Activated CD4-positive, alpha-beta memory T cell treated with anti-CD3 and anti-CD28 coated beads, Interleukin-2, amount 10 ng/mL, durations not matched to agents 7 days and 5 days (primary cell): Measurements from ENCODE around the gene NEK4. TPM values are rescaled to one million over a fixed set of nuclear protein-coding genes. Genes with fewer than 3 reads are reported as not detected.
"Not testable (repeated sequence)": the region's sequence is repeated elsewhere in the genome, so short reads cannot be mapped to it uniquely, and the experiment has no call there.

Experiments used
- CTCF ChIA-PET: fragments of 350-600 bp; sonication (Branson Sonifier 250); formaldehyde crosslinking; loops from one replicate; lab custom pipeline; 2021; ENCODE audit warnings: antibody characterized with exemption, inconsistent platforms; lab: Charles Lee
- POLR2A ChIA-PET: fragments of 350-600 bp; sonication (Branson Sonifier 250); formaldehyde crosslinking; loops from one replicate; lab custom pipeline; 2021; ENCODE audit warnings: antibody characterized with exemption; lab: Charles Lee
- DNase-seq: peaks from one replicate; pipeline ENCODE4 v3.0.0-alpha.2; 2020
- H3K27ac Mint-ChIP-seq: one replicate; pipeline ENCODE4 v1.8.0; 2021; ENCODE audit warnings: mild to moderate bottlenecking, mixed read lengths
- H3K27me3 Mint-ChIP-seq: one replicate; pipeline ENCODE4 v1.8.0; 2021; ENCODE audit warnings: mixed read lengths
- H3K36me3 Mint-ChIP-seq: one replicate; pipeline ENCODE4 v1.8.0; 2021; ENCODE audit warnings: low read depth, mixed read lengths
- H3K4me1 Mint-ChIP-seq: one replicate; pipeline ENCODE4 v1.8.0; 2021; ENCODE audit warnings: mixed read lengths
- H3K4me3 Mint-ChIP-seq: one replicate; pipeline ENCODE4 v1.8.0; 2021; ENCODE audit warnings: mild to moderate bottlenecking, mixed read lengths
- H3K9me3 Mint-ChIP-seq: one replicate; pipeline ENCODE4 v1.8.0; 2021; ENCODE audit warnings: mixed read lengths
- total RNA-seq, 2 experiments: library from RNA; stranded (reverse); gene quantifications; one replicate each; pipeline ENCODE4 v1.2.3, GENCODE V29; 2021

Gene NEK4
- total RNA-seq, 2 experiments from 2014 or later: 17.8 to 19.1 TPM

GRCh38 chr3:52679811-52680210 lies 90.9 kb downstream of the NEK4 start:
- no peak for DNase-seq
- ChIA-PET POLR2A (no interaction called here), CTCF (interaction anchor here (0.6 kb wide), 1 partner anchor 13 kb away, joined by 3 read pairs; no protein-coding TSS in a partner anchor)
- H3K36me3 Mint-ChIP-seq: peaks cover 64% of the 10 kb centered on the region
- no peak overlapping the region for H3K4me3 Mint-ChIP-seq
- H3K27me3 Mint-ChIP-seq: no peaks in the 10 kb centered on the region
- no peaks in the 10 kb centered on the region for H3K9me3 Mint-ChIP-seq
- peaks cover 59% of the 10 kb centered on the region for H3K4me1 Mint-ChIP-seq
- H3K27ac Mint-ChIP-seq: no peak overlapping the region

GRCh38 chr3:52679199-52679538 lies 91.6 kb downstream of the NEK4 start:
- POLR2A ChIA-PET: interaction anchor here (1.5 kb wide), 1 partner anchor 25 kb away, joined by 5 read pairs; no protein-coding TSS in a partner anchor
- no peak overlapping the region for H3K27ac Mint-ChIP-seq

GRCh38 chr3:52678265-52679198 lies 92.2 kb downstream of the NEK4 start:
- Mint-ChIP-seq H3K27ac (peak overlapping the region; percentile 38), H3K9me3 (no peaks in the 10 kb centered on the region), H3K4me1 (peaks cover 46% of the 10 kb centered on the region), H3K4me3 (no peak overlapping the region), H3K36me3 (peaks cover 63% of the 10 kb centered on the region), H3K27me3 (no peaks in the 10 kb centered on the region)
- ChIA-PET CTCF (interaction anchor here (0.5 to 1.0 kb wide), 2 partner anchors 27 to 251 kb away, joined by 3 read pairs; no protein-coding TSS in a partner anchor), POLR2A (interaction anchor here (0.9 to 1.5 kb wide), 5 partner anchors 9 to 141 kb away, joined by 3 to 5 read pairs (median 3); no protein-coding TSS in a partner anchor)
- DNase-seq: no peak

More at GRCh38 chr3:52679199-52679538, 91.6 kb downstream of the NEK4 start:
- Mint-ChIP-seq H3K27me3 (no peaks in the 10 kb centered on the region), H3K36me3 (peaks cover 62% of the 10 kb centered on the region), H3K4me3 (no peak overlapping the region), H3K4me1 (peaks cover 52% of the 10 kb centered on the region), H3K9me3 (no peaks in the 10 kb centered on the region)
- DNase-seq: no peak
- CTCF ChIA-PET: interaction anchor here (0.6 kb wide), 1 partner anchor 13 kb away, joined by 3 read pairs; no protein-coding TSS in a partner anchor

- H3K27me3 Mint-ChIP-seq, H3K4me3 Mint-ChIP-seq, POLR2A ChIA-PET, CTCF ChIA-PET, H3K9me3 Mint-ChIP-seq, H3K27ac Mint-ChIP-seq, DNase-seq: not testable (repeated sequence)
- H3K36me3 Mint-ChIP-seq: peaks cover 70% of the 10 kb centered on the region
- peaks cover 40% of the 10 kb centered on the region for H3K4me1 Mint-ChIP-seq
These were observed 94.5 kb downstream of the NEK4 start for GRCh38 chr3:52676201-52676600.

GRCh38 chr3:52671676-52672075 lies 99.1 kb downstream of the NEK4 start:
- H3K27me3 Mint-ChIP-seq: no peaks in the 10 kb centered on the region
- peak overlapping the region; percentile 86 for H3K27ac Mint-ChIP-seq
- DNase-seq: no peak
- peaks cover 31% of the 10 kb centered on the region for H3K4me1 Mint-ChIP-seq
- ChIA-PET CTCF (interaction anchor here (0.9 to 1.0 kb wide), 2 partner anchors 13 to 35 kb away, joined by 3 to 5 read pairs; no protein-coding TSS in a partner anchor), POLR2A (interaction anchor here (1.3 to 2.3 kb wide), 2 partner anchors 13 to 15 kb away, joined by 4 to 12 read pairs; partner anchors contain the start of gene PBRM1)
- H3K9me3 Mint-ChIP-seq: no peaks in the 10 kb centered on the region
- H3K4me3 Mint-ChIP-seq: no peak overlapping the region
- H3K36me3 Mint-ChIP-seq: peaks cover 64% of the 10 kb centered on the region

- H3K9me3 Mint-ChIP-seq: no peaks in the 10 kb centered on the region
- peaks cover 61% of the 10 kb centered on the region for H3K36me3 Mint-ChIP-seq
- peak overlapping the region; percentile 43 for H3K4me3 Mint-ChIP-seq
- H3K4me1 Mint-ChIP-seq: peaks cover 30% of the 10 kb centered on the region
- H3K27ac Mint-ChIP-seq: peak overlapping the region; percentile 86
- ChIA-PET CTCF (interaction anchor here (0.9 to 1.0 kb wide), 2 partner anchors 13 to 34 kb away, joined by 3 to 5 read pairs; no protein-coding TSS in a partner anchor), POLR2A (interaction anchor here (0.6 to 2.3 kb wide), 3 partner anchors 11 to 16 kb away, joined by 3 to 12 read pairs (median 4); partner anchors contain the start of gene PBRM1)
- DNase-seq: peak; percentile 71
- no peaks in the 10 kb centered on the region for H3K27me3 Mint-ChIP-seq
These were observed 99.9 kb downstream of the NEK4 start for GRCh38 chr3:52670621-52671521.

GRCh38 chr3:52663098-52663497 lies 107.6 kb downstream of the NEK4 start:
- Mint-ChIP-seq H3K9me3 (no peaks in the 10 kb centered on the region), H3K4me1 (no peaks in the 10 kb centered on the region), H3K36me3 (peaks cover 60% of the 10 kb centered on the region), H3K4me3 (no peak overlapping the region), H3K27me3 (no peaks in the 10 kb centered on the region), H3K27ac (no peak overlapping the region)
- POLR2A ChIA-PET: no interaction called here
- CTCF ChIA-PET: interaction anchor here (0.6 kb wide), 1 partner anchor 68 kb away, joined by 4 read pairs; no protein-coding TSS in a partner anchor
- no peak for DNase-seq

GRCh38 chr3:52660046-52660445 lies 110.7 kb downstream of the NEK4 start:
- no peaks in the 10 kb centered on the region for H3K27me3 Mint-ChIP-seq
- no peak for DNase-seq
- no peaks in the 10 kb centered on the region for H3K9me3 Mint-ChIP-seq
- ChIA-PET POLR2A (no interaction called here), CTCF (no interaction called here)
- H3K27ac Mint-ChIP-seq: no peak overlapping the region
- H3K4me3 Mint-ChIP-seq: no peak overlapping the region
- H3K4me1 Mint-ChIP-seq: peaks cover 1% of the 10 kb centered on the region
- peaks cover 62% of the 10 kb centered on the region for H3K36me3 Mint-ChIP-seq

Other genes starting within 250 kb of the NEK4 start
- 10 to 100 TPM; 26.2 to 28.1 TPM for gene NT5DC2, start 237.1 kb downstream of the NEK4 start, total RNA-seq
- 10 to 100 TPM in 1 of 2 experiments, 1 to 10 TPM in 1; 8.7 to 10.7 TPM for gene UQCC5, start 234.3 kb downstream of the NEK4 start, total RNA-seq
- 10 to 100 TPM; 69.0 to 70.2 TPM for gene PBRM1, start 85.0 kb downstream of the NEK4 start, total RNA-seq
- 10 to 100 TPM; 66.8 to 67.5 TPM for gene GNL3, start 84.9 kb downstream of the NEK4 start, total RNA-seq
- 10 to 100 TPM; 43.4 to 46.7 TPM for gene GLT8D1, start 65.1 kb downstream of the NEK4 start, total RNA-seq
- 100 to 1,000 TPM; 107 to 108 TPM for gene SPCS1, start 64.8 kb downstream of the NEK4 start, total RNA-seq
- not detected for gene ITIH1, start 6.7 kb upstream of the NEK4 start, total RNA-seq
- gene ITIH3, start 23.9 kb upstream of the NEK4 start, total RNA-seq: not detected
- gene ITIH4, start 59.7 kb upstream of the NEK4 start, total RNA-seq: 10 to 100 TPM; 16.0 to 16.2 TPM
- gene MUSTN1, start 64.1 kb upstream of the NEK4 start, total RNA-seq: 1 to 10 TPM; 3.3 to 4.4 TPM
- 10 to 100 TPM; 31.9 to 34.7 TPM for gene STIMATE, start 126.6 kb upstream of the NEK4 start, total RNA-seq